ENCODE data around the gene MEPCE. TPM values are rescaled to one million over a fixed set of nuclear protein-coding genes. Genes with fewer than 3 reads are reported as not detected.

MEPCE gene
- total and polyA plus RNA-seq, 10 of the 15 experiments (the other 5 are each of a cell fraction or from before 2014, with no cell fraction given): 8.2 to 48.0 (median 22.1) TPM

- 0 out of 2 replicates have a peak, but pooled peaks have one; percentile 27 for TF ChIP-seq TCF3 (IDR thresholded peaks at IDR 0.05; ENCODE audit: borderline replicate concordance, insufficient read depth, low read depth, low read length)
- peak; percentile 79 for TF ChIP-seq RELA (IDR thresholded peaks at IDR 0.05; ENCODE audit: borderline replicate concordance, partially characterized antibody)
- no peak for TF ChIP-seq ZNF622 (IDR thresholded peaks at IDR 0.05)
- peak; percentile 83 for TF ChIP-seq MEF2B (IDR thresholded peaks at IDR 0.05; ENCODE audit: partially characterized antibody, poor library complexity, severe bottlenecking)
- TF ChIP-seq POLR2AphosphoS5 (IDR thresholded peaks at IDR 0.05; ENCODE audit: low read length): peak; percentile 37
- peak; percentile 90; the same call in 1 of the 2 replicates for TF ChIP-seq RB1 (IDR thresholded peaks at IDR 0.05; ENCODE audit: borderline replicate concordance)
- TF ChIP-seq ZNF217 (IDR thresholded peaks at IDR 0.05): 0 out of 2 replicates have a peak, but pooled peaks have one; percentile 37
- TF ChIP-seq BACH1 (IDR thresholded peaks at IDR 0.05; ENCODE audit: borderline replicate concordance): peak; percentile 93
- TF ChIP-seq KLF5 (IDR thresholded peaks at IDR 0.05; ENCODE audit: partially characterized antibody): peak; percentile 82
- peak; percentile 15; the same call in 2 of the 3 replicates for TF ChIP-seq POU2F2 (IDR thresholded peaks at IDR 0.05; ENCODE audit: borderline replicate concordance, low read depth, low read length)
- 0 out of 2 replicates have a peak, but pooled peaks have one; percentile 27 for TF ChIP-seq MLLT1 (IDR thresholded peaks at IDR 0.05)
- peak; percentile 72; the same call in 1 of the 2 replicates for TF ChIP-seq NR2F1 (conservative IDR thresholded peaks at IDR 0.05)
- peak; percentile 96 for TF ChIP-seq SMARCA5 (IDR thresholded peaks at IDR 0.05)
- no peak for TF ChIP-seq SPI1 (IDR thresholded peaks at IDR 0.05; ENCODE audit: borderline replicate concordance, insufficient read depth, low read depth, low read length)
- peak; percentile 99 for TF ChIP-seq DPF2 (IDR thresholded peaks at IDR 0.05)
- TF ChIP-seq PAX5 (IDR thresholded peaks at IDR 0.05; ENCODE audit: borderline replicate concordance, low read depth, low read length): peak; percentile 35; the same call in 1 of the 2 replicates
- TF ChIP-seq GATAD2B (conservative IDR thresholded peaks at IDR 0.05; ENCODE audit: low read depth): peak; percentile 91
- peak; percentile 71 for TF ChIP-seq BCL3 (IDR thresholded peaks at IDR 0.05; ENCODE audit: borderline replicate concordance, insufficient read depth, low read depth, low read length, poor library complexity, severe bottlenecking)
- TF ChIP-seq EGR1 (IDR thresholded peaks at IDR 0.05; ENCODE audit: borderline replicate concordance in 1 of 2, low read depth in 2 of 2, low read length in 2 of 2): peak in 1 of 2 experiments; percentile 77; a peak in 2 of 3 replicates
- peak in 1 of 2 experiments; percentile 65; a peak in 2 of 4 replicates for TF ChIP-seq BHLHE40 (IDR thresholded peaks at IDR 0.05; ENCODE audit: borderline replicate concordance in 1 of 2, low read depth in 2 of 2, low read length in 1 of 2)
- TF ChIP-seq, protein P1, sequence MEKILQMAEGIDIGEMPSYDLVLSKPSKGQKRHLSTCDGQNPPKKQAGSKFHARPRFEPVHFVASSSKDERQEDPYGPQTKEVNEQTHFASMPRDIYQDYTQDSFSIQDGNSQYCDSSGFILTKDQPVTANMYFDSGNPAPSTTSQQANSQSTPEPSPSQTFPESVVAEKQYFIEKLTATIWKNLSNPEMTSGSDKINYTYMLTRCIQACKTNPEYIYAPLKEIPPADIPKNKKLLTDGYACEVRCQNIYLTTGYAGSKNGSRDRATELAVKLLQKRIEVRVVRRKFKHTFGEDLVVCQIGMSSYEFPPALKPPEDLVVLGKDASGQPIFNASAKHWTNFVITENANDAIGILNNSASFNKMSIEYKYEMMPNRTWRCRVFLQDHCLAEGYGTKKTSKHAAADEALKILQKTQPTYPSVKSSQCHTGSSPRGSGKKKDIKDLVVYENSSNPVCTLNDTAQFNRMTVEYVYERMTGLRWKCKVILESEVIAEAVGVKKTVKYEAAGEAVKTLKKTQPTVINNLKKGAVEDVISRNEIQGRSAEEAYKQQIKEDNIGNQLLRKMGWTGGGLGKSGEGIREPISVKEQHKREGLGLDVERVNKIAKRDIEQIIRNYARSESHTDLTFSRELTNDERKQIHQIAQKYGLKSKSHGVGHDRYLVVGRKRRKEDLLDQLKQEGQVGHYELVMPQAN (conservative IDR thresholded peaks at IDR 0.05): peak; percentile 85
- peak; percentile 12; the same call in 1 of the 2 replicates for TF ChIP-seq SMAD5 (IDR thresholded peaks at IDR 0.05; ENCODE audit: low read depth)
- peak; percentile 69 for TF ChIP-seq POLR2A (IDR thresholded peaks at IDR 0.05; ENCODE audit: low read depth, low read length)
- no peak for TF ChIP-seq ZNF384 (IDR thresholded peaks at IDR 0.05; ENCODE audit: borderline replicate concordance, low read depth, low read length)
- peak; percentile 87 for TF ChIP-seq CHD2 (IDR thresholded peaks at IDR 0.05; ENCODE audit: borderline replicate concordance, low read depth, low read length)
- peak; percentile 48; the same call in 1 of the 2 replicates for TF ChIP-seq TCF12 (IDR thresholded peaks at IDR 0.05; ENCODE audit: low read depth, low read length)
Observed at GRCh38 chr7:100429637-100430492, at the start of gene MEPCE (continued).

Data from GM12878 (cell line).